Glutamatergic neuron (in vitro differentiated cells): ENCODE measurements around the gene PEPD. TPM values are rescaled to one million over a fixed set of nuclear protein-coding genes. Genes with fewer than 3 reads are reported as not detected.

ENCODE experiments used
- DNase-seq: peaks from one replicate; pipeline ENCODE4 v3.0.0; 2022
- H3K27ac Mint-ChIP-seq: one replicate; pipeline ENCODE4 v1.8.0; 2020; ENCODE audit warnings: mild to moderate bottlenecking, mixed read lengths, inconsistent platforms; ENCODE audit not compliant: unreplicated experiment
- H3K27me3 Mint-ChIP-seq: one replicate; pipeline ENCODE4 v1.8.0; 2020; ENCODE audit warnings: mild to moderate bottlenecking, moderate library complexity, mixed read lengths, inconsistent platforms; ENCODE audit not compliant: unreplicated experiment
- H3K36me3 Mint-ChIP-seq: one replicate; pipeline ENCODE4 v1.8.0; 2020; ENCODE audit warnings: mild to moderate bottlenecking, mixed read lengths, inconsistent platforms; ENCODE audit not compliant: unreplicated experiment
- H3K4me1 Mint-ChIP-seq: one replicate; pipeline ENCODE4 v1.8.0; 2020; ENCODE audit warnings: mild to moderate bottlenecking, low read depth, mixed read lengths, inconsistent platforms; ENCODE audit not compliant: unreplicated experiment
- H3K4me3 Mint-ChIP-seq: one replicate; pipeline ENCODE4 v1.8.0; 2020; ENCODE audit warnings: mild to moderate bottlenecking, mixed read lengths, inconsistent platforms; ENCODE audit not compliant: unreplicated experiment
- H3K9me3 Mint-ChIP-seq: one replicate; pipeline ENCODE4 v1.8.0; 2020; ENCODE audit warnings: mild to moderate bottlenecking, moderate library complexity, mixed read lengths, inconsistent platforms; ENCODE audit not compliant: unreplicated experiment
- total RNA-seq: library from RNA; stranded (reverse); fragmentation: NEBNext Ultra II Directional; extraction: Animal tissue kit (Norgen Biotek cat#: 25700); gene quantifications from one replicate; pipeline ENCODE4 v1.2.1, GENCODE V29; 2021; ENCODE audit not compliant: unreplicated experiment
- TF ChIP-seq, protein P1 (sequence below): fragments of 200-600 bp; sonication (generic); IDR thresholded peaks from one replicate; pipeline ENCODE4 v1.5.0; 2021; ENCODE audit not compliant: partially characterized antibody, unreplicated experiment

PEPD gene
- total RNA-seq, 1 donor from 2014 or later = 93.3 TPM

DNA sequence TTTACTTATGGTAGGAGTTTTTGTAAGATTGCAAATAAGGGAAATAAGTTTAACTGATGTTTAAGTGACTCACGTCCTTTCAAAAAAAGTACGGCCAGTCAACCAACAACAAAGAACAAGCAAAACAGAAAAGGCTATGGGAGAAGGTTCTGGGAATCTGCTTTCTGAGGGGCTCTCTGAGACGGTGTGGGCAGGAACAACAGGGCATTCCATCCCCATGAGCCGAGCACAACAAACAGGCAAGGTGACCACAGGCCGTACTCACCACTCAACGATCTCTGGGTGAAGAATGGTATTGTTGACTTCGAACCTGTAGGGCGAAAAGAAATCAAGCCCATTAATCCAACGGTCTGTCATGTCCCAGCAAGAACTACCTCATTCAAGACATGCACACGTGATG is 43.8 kb downstream of the PEPD start:
- Mint-ChIP-seq H3K27me3 (peaks cover 6% of the 10 kb centered on the region), H3K27ac (no peak overlapping the region), H3K9me3 (peaks cover 14% of the 10 kb centered on the region), H3K4me1 (peaks cover 11% of the 10 kb centered on the region), H3K36me3 (peaks cover 29% of the 10 kb centered on the region), H3K4me3 (no peak overlapping the region)
- TF ChIP-seq, protein P1, sequence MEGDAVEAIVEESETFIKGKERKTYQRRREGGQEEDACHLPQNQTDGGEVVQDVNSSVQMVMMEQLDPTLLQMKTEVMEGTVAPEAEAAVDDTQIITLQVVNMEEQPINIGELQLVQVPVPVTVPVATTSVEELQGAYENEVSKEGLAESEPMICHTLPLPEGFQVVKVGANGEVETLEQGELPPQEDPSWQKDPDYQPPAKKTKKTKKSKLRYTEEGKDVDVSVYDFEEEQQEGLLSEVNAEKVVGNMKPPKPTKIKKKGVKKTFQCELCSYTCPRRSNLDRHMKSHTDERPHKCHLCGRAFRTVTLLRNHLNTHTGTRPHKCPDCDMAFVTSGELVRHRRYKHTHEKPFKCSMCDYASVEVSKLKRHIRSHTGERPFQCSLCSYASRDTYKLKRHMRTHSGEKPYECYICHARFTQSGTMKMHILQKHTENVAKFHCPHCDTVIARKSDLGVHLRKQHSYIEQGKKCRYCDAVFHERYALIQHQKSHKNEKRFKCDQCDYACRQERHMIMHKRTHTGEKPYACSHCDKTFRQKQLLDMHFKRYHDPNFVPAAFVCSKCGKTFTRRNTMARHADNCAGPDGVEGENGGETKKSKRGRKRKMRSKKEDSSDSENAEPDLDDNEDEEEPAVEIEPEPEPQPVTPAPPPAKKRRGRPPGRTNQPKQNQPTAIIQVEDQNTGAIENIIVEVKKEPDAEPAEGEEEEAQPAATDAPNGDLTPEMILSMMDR = no peak
- no peak for DNase-seq

DNA sequence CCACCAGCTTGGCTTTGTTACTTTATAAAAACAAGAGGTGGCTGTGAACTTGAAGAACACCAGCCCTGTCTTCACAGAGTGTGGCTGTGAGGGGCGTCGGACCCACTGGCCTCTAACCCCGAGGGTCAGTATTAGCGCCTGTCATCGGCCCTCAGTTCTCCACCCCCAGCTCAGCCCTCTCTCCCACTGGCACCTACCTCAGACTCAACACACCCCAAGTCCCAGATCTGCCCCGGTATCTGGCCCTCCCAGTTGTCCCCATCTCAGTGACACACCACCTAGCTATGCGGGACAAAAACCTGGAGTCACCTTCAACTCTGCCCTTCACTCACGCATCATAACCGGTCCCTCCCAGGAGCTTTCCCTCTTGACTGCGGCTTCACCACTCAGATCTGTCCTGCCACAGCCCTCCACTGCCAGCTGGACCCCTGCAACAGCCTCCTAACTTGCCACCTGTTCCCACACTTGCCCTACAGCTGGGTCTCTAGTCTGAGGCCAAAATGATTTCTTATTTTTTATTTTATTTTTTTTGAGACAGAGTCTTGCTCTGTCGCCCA is 45.4 kb downstream of the PEPD start:
- TF ChIP-seq, protein P1 = no peak
- peaks cover 15% of the 10 kb centered on the region for H3K4me1 Mint-ChIP-seq
- no peak overlapping the region for H3K27ac Mint-ChIP-seq
- H3K9me3 Mint-ChIP-seq = peaks cover 14% of the 10 kb centered on the region
- no peak overlapping the region for H3K4me3 Mint-ChIP-seq
- DNase-seq = no peak
- peaks cover 25% of the 10 kb centered on the region for H3K36me3 Mint-ChIP-seq
- H3K27me3 Mint-ChIP-seq = peaks cover 6% of the 10 kb centered on the region

DNA sequence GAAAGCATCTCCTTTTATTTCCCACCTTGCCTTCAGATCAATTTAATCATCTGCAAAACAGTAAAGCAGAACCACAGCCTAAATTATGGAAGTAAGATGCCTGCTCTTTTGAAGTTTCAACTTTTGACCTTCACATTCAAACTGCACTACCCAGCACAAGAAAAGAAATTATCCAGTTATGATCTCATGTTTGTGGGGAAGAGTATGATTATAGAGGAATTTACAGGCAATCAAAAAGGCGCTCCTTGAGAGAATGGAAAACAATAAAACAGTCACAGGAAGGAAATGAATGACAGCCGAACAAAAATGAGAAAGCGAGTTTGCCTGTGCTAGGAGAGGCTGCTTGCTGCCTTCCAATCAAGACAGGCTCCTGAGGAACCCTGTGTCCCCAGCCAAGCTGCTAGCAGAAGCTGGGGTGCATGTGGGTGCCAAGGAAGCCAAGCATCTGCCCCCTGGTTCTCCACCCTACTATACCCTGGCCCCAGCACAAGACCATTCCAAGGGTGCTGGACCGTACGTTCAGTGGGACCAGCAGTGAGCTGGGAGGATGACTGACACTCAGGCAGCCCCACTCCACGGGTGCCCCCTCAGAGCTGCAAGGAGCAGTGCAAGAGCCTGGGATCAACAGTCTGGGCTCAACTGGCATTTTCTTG is 47.8 kb downstream of the PEPD start:
- TF ChIP-seq, protein P1 = no peak
- peaks cover 12% of the 10 kb centered on the region for H3K27me3 Mint-ChIP-seq
- H3K4me1 Mint-ChIP-seq = peaks cover 34% of the 10 kb centered on the region
- peak overlapping the region; percentile 66 for H3K4me3 Mint-ChIP-seq
- peak overlapping the region; percentile 82 for H3K27ac Mint-ChIP-seq
- H3K36me3 Mint-ChIP-seq = peaks cover 13% of the 10 kb centered on the region
- H3K9me3 Mint-ChIP-seq = peaks cover 17% of the 10 kb centered on the region
- no peak for DNase-seq

DNA sequence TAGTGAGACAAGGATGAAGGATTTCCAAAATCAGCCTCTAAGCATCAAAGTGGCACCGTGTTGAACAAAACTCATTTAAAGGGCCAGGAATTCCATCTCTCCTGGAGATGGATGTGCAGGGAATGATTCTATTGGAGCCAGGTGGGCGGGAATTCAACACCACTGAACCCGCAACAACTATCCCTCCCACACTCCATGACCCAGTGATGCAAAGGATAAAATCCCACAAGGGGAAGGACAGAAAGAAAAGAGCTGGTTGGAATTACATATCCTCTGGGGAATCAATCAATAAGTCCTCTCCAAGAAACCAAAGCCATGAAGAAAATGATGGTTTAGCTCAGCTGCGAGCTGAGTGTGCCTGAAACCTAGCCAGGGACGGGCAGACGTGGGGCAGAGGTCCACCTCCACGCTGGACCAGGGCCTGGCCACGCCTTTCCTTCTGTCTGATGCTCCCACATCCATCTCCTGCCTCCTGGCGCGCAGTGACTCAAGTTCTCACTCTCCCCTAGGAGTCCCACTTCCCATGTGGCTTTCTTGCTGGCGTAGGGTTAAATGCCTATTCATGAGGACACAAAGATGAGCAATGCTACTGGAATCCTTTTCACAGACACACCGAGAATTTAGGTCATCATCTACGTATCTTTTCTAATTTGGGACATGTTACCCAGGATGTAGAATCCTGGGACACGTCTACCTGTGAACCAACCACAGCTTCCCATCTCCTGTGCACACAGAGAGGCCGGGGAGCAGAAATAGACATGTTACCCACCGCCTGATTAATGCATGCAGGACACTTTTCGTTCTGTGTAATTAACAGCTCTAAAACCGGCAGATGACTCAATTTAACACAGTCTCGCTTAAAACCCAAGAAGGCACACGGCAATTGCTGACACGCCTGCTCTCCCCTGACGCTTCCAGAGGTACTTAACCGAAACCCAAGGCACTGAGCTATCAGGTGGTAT is 48.6 kb downstream of the PEPD start:
- DNase-seq = no peak
- H3K27ac Mint-ChIP-seq = peak overlapping the region; percentile 82

More for the DNA sequence above, 48.6 kb downstream of the PEPD start:
- peaks cover 12% of the 10 kb centered on the region for H3K9me3 Mint-ChIP-seq
- peak overlapping the region; percentile 66 for H3K4me3 Mint-ChIP-seq
- peaks cover 34% of the 10 kb centered on the region for H3K4me1 Mint-ChIP-seq
- H3K36me3 Mint-ChIP-seq = peaks cover 5% of the 10 kb centered on the region
- H3K27me3 Mint-ChIP-seq = peaks cover 12% of the 10 kb centered on the region
- TF ChIP-seq, protein P1 = no peak
